Measurements from ENCODE around the gene SVIL.
A peak's percentile ranks its signal among the peaks of the same experiment; 100 is the strongest.
"Not testable (repeated sequence)": the region's sequence is repeated elsewhere in the genome, so short reads cannot be mapped to it uniquely, and the experiment has no call there.

The SVIL gene

GRCh38 chr10:29535012-29535777 lies 99.6 kb downstream of the SVIL start:
- DNase-seq: no peak

DNA sequence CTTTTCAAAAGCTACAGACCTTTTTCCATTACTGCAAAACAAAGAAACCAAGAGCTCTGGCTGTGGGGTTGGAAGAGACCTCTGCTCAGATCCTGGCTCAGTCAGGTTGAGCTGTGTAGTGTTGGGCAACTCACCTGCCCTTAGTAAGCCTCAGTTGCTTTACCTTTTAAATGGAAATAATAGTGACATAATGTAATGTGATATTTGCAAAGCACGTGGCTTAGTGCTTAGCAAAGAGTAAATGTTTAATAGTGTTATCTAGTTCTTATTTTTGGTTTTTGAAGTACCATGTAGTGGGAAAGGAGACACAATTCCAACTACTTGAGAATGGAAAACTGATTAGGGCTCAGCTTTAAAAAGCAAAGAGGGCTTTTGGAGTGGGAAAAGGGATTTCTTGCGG lies 100.2 kb downstream of the SVIL start:
- DNase-seq: no peak

DNA sequence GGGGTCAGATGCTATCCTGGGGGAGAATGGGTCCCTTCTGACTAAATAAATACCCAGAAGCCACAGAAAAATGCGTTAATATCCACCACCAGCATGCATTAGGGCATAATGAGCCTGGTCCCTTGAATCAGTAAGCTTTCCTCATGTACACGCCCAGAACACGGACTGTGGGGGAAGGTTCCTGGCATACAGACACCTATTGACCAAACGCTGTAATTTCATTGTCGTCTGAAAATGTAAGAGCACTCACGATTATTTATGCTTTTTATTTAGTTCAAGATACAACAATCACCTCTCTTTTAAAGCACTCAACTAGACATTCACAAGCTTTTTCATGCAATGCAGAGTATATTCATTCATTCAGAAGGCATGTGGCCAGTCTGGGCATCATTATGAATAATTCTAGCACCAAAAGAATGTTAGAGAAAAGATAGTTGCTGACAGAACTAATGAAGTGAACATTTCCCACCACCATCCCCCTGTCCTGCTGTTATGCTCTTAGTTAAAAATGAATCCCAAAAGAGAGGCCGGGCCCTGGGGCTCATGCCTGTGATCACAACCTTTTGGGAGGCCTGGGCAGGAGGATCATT lies 101.0 kb downstream of the SVIL start:
- DNase-seq: no peak

- DNase-seq: no peak
Observed at GRCh38 chr10:29533046-29533445, 101.7 kb downstream of the SVIL start.

GRCh38 chr10:29532256-29532878 lies 102.4 kb downstream of the SVIL start:
- DNase-seq: no peak

DNA sequence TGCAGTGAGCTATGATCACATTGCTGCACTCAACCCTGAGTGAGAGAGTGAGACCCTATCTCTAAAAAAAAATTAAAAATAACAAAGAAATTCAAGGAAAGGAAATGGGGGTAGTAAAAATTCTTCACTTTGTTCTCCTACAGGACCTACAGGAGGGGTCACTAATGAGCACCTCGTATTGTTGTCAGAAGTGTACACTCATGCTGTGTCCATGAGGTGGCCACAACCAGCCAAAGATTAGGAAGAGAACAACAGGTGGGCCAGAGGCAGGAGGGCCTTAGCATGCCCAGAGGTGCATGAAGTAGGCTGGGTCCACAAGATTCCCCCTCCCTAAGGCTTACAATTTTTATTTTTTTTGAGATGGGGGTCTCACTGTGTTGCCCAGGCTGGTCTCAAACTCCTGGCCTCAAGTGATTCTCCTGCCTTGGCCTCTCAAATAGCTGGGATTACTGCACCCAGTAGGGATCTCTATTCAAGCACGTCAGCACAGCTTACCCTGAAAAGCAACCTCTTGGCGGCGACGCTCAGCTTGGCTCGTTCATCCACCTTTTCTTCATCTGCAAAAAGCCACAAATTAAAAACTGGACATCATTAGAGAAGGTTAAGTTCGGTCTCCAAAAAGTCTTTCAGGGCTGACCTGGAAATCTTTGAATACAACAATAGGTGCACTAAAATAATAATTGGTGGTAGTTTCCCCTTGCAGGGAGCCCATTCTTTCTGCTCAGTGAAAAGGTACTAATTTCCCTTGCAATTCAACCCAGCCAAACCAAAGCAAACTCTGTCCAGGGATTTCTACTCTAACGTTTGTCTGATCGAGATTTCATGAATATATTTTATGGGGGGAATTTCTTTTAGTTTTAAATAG lies 104.4 kb downstream of the SVIL start:
- no peak for DNase-seq

DNA sequence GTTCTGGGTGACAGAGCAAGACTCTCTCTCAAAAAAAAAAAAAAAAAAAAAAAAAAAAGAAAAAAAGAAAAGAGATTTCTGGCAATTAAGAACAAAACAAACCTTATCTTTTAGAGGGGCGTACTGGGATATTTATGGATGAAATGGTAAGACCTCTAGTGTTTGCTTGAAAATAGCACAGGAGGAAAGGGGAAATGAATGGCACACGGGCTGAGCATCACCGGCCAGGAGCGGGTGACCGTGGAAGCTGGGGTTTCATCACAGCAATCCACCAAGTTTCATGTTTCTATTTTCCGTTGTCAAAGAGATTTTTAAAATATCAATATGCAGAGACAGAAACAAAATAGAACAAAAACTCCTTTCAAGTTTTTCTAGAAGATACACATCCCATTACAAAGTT lies 105.6 kb downstream of the SVIL start:
- no peak for DNase-seq

DNA sequence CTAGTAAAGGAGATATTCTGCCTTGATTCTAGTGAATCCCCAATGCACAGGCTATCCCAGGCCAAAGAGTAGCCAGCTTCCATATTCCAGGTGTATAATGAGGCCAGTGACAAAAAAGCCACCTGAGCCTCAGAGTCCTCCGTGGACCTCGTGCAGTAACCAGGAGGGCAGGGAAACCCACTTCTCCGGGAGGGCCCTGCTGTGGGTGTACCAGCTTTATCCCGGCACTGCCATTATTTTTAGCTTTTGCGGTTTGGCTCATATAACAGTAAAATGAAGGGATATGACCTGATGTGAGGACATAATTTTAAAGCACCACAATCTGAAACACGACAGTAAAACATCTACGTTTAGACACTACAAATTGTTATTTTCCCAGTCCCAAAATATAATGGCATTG lies 109.0 kb downstream of the SVIL start:
- DNase-seq: no peak

GRCh38 chr10:29524720-29525119 lies 110.1 kb downstream of the SVIL start:
- DNase-seq: no peak

GRCh38 chr10:29524294-29524693 lies 110.5 kb downstream of the SVIL start:
- DNase-seq: no peak

GRCh38 chr10:29522918-29523317 lies 111.9 kb downstream of the SVIL start:
- no peak for DNase-seq

- no peak for DNase-seq
Observed at GRCh38 chr10:29522061-29522855, 112.5 kb downstream of the SVIL start.

DNA sequence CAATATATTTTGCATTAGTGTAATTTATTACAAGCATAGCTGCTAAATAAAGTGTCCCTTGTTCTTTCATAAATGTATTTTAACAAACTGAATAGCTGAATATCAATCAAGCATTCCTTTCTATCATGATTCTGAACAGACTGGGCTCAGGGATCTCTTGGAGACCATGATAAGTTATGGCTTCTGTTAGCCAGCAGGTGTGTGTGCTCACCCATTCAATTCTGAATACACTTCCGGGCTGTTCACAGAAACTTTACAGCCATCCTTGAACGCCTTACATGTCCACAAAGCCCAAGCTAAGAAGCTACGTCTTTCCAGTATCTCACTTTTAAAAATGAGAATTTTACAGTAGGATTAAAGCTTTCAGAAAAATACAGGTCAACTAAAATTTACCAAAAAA lies 115.1 kb downstream of the SVIL start:
- peak; percentile 10 for DNase-seq

DNA sequence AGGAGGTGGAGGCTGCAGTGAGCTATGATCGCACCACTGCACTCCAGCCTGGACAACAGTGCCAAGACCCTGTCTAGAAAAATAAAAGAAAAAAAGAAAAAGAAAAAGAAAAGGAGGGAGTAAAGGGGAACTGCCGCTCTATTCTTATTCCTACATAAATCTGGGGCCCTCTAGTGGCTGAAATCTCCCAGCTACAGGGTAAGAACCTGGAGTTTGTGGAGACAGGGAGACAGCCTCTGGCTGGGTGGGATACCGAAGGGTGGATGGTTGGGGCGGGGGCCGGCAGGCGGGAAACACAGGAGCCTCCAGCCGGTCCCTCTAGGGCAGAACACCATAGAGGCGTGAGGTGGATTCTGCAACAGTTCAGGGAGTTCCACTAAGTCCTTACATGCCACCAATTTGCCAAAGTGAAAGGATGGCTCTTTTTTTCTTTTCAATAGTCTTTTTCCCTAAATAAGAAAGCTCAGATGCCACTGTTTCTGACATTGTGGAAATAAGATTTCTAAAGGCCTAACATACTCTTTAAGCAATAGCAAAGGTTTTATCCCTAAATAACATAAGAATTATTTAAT lies 117.3 kb downstream of the SVIL start:
- DNase-seq: no peak

- DNase-seq: not testable (repeated sequence)
Observed at GRCh38 chr10:29516309-29516932, 118.3 kb downstream of the SVIL start.

DNA sequence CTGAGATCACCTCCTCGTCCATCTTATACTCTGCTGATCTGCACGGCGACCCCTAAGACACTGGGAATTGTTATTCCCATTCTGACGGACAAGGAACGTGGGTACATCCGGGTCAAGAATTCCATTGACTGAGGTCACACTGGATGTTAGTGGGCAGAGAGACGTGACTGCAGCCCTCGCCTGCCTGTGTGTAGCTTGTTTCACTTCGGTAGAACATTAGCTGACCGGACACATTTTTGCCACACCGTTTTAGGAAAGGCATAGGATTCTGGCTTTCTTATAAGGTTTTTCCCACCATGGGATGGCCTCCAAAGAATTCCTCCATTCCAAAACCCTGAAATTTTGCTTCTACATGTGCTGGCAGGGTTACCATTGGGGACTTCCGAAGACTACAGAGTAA lies 118.9 kb downstream of the SVIL start:
- not testable (repeated sequence) for DNase-seq

GRCh38 chr10:29515104-29515503 lies 119.7 kb downstream of the SVIL start:
- not testable (repeated sequence) for DNase-seq

DNA sequence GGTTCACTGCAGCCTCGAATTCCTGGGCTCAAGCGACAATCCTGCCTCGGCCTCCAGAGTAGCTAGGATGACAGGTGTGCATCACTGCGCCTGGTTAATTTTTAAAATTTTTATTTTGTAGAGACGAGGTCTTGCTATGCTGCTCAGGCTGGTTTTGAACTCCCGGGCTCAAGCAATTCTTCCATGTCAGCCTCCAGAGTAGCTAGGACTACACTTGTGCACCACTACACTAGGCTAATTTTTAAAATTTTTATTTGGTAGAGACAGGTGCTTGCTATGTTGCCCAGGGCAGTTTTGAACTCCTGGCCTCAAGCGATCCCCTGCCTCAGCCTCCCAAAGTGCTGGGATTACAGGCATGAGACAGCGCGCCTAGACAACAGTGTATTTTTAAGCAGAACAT lies 120.5 kb downstream of the SVIL start:
- no peak for DNase-seq

DNA sequence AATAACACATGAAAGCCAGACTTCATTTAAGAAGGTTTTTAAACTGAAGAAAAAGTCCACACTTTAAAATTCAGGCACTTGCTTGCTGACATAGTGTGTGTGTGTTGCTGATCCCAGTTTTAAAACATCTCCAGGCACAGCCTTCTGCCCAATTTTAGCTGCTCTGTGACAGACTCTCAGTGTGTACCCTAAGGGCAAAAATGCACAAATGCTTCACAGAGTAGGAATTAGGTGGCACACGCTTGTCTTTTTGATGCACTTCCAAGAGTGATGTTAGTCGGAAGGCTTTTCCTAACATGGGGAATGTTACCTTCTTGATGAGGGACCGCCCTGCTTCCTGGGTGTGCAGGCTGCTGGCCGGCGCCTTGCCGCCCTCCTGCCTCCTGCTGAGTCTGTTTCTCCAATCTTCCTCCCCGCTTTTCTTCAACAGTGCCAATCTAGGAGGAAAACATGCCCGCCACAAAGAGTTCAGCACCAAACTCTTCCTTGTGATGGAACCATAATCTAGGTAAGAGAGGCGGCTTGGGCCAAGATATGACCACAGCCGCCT lies 122.3 kb downstream of the SVIL start:
- DNase-seq: no peak

GRCh38 chr10:29511806-29512205 lies 123.0 kb downstream of the SVIL start:
- DNase-seq: not testable (repeated sequence)

DNA sequence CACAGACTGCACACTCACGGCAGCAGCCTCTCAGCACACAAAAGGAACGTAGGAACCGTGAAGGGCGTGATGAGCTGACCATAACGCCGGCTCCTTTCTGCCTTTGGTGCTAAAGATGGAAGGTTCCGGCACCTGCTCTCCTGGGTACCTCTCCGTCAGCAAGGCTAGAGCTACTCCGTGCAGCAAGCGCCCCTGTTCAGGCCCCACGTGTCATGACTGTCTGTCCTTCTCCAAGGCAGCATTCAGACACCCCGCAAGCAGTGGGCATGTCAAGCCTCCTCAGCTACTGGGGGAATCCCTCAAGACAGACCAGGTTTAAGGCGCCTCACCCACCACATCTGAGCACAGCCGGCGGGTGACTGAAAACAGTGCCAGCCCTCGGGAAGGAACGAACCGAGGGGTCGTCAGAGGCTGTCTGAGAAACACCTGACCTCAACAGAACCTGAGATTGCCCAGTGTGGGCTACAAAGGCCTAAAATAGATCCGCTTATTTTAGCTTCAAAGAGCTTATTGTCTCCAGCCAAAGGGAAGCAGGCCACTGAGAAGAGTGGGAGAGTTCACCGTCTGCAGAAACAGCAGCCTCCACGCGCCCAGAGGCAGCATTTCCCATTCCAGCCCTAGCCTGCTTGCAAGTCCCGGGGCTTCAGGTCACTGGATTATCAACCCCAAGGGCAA lies 124.2 kb downstream of the SVIL start:
- not testable (repeated sequence) for DNase-seq
